NCI-H2171 treated with DMSO at 0.1 percent for 48 hours (cell line): ENCODE data around the gene STAB1.
A peak's percentile ranks its signal among the peaks of the same experiment; 100 is the strongest.

Experiments
- DNase-seq: peaks from one replicate; lab custom pipeline; 2025; lab: John Stamatoyannopoulos, UW

Gene STAB1, protein sequence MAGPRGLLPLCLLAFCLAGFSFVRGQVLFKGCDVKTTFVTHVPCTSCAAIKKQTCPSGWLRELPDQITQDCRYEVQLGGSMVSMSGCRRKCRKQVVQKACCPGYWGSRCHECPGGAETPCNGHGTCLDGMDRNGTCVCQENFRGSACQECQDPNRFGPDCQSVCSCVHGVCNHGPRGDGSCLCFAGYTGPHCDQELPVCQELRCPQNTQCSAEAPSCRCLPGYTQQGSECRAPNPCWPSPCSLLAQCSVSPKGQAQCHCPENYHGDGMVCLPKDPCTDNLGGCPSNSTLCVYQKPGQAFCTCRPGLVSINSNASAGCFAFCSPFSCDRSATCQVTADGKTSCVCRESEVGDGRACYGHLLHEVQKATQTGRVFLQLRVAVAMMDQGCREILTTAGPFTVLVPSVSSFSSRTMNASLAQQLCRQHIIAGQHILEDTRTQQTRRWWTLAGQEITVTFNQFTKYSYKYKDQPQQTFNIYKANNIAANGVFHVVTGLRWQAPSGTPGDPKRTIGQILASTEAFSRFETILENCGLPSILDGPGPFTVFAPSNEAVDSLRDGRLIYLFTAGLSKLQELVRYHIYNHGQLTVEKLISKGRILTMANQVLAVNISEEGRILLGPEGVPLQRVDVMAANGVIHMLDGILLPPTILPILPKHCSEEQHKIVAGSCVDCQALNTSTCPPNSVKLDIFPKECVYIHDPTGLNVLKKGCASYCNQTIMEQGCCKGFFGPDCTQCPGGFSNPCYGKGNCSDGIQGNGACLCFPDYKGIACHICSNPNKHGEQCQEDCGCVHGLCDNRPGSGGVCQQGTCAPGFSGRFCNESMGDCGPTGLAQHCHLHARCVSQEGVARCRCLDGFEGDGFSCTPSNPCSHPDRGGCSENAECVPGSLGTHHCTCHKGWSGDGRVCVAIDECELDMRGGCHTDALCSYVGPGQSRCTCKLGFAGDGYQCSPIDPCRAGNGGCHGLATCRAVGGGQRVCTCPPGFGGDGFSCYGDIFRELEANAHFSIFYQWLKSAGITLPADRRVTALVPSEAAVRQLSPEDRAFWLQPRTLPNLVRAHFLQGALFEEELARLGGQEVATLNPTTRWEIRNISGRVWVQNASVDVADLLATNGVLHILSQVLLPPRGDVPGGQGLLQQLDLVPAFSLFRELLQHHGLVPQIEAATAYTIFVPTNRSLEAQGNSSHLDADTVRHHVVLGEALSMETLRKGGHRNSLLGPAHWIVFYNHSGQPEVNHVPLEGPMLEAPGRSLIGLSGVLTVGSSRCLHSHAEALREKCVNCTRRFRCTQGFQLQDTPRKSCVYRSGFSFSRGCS (N-terminal part only)

DNA sequence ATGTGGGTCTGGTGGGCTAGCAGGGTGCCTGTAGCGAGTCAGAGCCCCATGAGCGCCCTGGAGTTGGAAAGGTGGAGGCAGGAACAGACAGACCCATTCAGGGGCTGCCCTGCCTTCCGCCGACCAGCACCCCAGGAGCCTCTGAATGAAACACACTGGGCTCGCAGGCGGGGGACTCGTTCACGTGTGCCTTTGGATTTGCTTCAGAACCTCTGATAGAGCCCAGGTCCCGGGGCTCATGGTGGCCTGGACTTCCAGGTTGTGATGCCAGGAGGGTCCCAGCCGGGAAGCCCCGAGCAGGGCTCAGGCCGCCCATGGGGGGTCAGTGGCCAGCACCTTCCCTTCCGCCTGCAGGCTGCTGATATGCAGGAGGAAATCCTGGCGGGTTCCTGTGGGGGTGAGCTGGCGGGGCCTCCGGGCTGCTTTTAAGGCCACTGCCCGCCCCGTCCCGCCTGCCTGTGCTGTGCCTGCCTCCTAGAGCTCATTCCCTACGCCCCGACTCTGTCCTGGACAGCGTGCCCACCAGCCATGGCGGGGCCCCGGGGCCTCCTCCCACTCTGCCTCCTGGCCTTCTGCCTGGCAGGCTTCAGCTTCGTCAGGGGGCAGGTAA lies at the start of gene STAB1:
TSS of gene STAB1 (plus strand) at position 453 of the 610 bp plus-strand sequence. CDS start at position 529, 76 bp downstream.
- no peak for DNase-seq

DNA sequence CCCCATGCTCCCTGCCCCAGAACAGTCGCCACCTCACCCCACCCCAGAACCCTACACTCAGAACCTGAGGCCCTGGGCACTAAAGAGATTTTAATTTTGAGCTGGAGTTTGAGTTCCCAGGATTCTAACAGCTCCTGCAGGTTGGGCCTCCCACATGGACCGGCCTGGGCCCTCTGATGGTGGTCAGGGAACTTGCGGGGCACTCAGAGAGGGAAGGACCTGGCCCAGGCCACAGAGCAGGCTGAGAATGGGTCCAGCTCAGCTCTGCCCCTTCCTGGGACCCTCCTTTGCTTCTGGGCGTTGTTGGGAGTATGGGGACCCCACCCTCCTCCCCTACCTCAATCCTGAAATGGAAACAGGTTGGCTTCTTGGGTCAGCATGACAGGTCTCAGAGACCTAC lies 49.1 kb upstream of the STAB1 start:
- DNase-seq = no peak

DNA sequence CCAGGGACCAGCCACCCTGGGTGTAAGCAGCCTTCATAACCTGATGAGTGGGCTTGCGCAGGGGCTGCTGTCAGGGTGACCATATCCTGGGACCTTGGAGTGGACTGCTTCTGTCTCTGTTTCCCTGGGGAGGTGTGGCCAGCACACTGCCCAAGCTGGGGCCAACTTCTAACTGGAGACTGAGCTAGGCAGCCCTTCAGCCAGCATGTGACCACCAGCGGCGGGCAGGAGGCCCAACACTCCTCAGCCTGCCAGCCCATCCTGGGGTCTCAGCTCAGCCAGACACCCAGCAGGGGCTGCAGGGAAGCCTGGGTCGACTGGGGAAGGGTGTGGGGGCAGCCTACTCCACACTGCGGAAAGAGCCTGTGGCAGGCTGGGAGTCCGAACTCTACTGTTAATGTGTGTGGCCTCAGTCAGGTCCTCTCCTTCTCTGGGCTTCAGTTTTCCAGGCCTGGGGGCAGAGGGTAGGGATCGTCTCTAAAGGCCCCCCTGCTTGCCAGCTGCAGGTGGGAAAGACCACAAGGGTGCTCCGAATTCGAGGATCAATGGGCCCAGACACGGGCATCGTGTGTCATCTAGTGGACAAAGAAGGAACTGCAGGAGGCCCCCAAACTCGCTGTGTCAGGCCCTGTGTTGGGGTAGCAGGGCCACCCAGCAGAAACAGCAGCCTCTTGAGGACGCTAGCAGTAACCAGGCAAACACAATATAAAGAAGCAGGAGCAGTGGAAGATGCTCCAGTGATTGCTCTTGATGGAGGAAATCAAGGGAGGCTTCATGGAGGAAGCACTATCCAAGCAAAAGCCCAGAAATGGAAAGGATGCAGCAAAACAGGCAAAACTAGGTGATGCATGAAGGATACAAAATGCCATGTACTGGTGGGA lies 48.3 kb upstream of the STAB1 start:
- peak; percentile 19 for DNase-seq

DNA sequence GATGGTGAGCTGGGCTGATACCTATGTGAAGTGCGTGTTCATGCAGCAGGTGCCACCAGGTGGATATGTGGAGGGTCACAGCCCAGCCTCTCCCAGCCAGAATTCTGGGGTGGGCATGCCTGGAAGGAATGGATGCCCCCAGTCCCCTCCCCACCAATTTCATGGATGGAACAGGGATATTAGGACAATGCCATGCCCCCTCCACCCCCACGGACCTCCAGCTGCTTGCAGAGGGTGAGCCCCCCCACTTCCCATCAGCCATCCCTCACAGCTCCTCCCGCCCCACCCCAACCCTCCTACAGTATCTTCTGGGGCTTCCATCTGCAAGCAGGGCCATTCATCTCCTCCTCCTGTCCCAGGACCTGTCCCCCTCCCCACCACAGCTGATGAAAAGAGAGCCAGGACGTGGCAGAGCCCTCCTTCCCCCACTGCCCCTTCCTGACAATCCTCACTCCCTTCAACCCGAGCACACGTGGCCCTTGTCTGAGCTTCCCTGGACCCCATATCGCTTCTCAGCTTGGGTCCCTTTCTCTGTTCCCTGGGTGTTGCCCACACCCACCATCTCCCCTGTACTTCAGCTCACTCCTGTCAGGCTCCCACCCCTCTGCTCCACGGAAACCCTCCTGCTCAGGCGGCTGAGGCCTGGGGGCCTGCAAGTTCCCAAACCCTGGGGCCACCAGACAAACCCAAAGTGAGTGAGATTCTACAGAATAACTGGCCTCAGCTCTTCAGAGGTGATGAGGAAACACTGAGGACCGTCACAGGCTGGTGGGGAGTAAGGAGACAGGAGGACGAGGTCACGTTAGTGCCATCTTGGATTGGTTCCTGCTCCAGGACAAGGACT lies 47.4 kb upstream of the STAB1 start:
- DNase-seq = no peak

DNA sequence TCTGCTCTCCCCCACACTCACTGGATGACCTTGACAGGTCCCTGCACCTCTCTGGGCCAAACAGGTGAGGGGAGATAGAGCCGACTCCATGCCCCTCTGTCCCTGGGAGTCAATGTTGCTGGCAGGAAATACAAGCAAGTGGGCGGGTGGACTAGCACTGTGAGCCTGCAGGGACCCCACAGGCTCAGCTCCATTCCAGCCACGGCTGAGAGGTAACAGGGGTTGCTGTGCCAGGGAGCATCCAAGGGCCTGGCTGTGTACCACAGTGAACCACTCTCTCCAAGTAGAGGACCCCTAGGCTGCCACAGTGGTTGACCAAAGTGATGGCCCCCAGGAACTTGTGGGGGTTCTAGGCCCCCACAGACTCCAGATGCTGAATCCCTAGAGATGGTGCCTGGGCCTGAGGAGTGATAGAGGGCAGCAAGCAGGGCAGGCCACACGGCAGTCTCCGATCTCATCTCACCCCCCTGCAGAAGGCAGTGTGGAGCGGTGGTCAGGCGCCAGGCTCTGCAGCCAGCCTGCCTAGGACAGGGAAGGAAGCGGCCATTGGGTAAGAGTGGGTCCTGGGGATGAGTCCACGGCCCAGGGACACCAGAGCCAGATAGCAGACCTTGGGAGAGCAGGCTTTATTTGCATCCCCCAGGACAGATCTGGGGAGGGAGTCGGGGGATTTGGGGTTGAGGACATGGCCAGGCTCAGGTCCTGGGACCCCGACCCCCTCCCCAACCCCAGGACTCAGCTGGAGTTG lies 44.5 kb upstream of the STAB1 start:
- DNase-seq = no peak

DNA sequence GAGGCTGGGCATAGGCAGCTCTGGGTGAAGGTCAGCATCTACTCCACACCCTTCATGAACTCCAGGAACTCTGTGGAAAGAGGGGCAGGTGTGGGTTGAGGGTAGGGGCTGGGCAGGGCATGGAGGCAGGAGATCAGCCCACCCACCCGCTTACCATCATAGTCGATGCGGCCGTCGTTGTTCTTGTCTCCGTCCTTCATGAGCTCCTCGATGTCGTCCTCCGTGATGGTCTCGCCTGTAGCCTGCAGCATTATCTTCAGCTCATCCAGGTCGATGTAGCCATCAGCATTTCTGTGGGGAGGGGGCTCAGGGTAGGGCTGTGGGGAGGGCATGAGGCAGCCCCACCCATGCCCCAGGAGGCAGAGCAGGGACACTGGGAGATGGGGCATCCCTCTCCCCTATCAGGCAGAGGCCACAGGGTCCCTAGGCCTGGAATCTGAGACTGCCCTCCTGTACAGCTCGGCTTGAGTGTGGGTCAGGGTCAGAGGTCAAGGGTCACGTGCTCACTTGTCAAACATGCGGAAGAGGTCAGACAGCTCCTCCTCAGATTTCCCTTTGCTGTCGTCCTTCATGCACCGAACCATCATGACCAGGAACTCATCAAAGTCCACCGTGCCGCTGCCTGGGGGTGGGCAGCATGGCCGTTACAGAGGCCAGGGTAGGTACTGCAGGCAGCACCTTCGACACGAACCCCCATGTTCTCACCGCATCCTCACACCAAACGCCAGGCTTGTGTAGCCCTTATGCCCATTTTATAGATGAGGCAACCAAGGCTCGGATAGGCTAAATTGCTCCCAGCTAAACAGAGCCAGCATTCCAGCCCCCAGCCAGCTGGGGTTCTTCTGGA lies 43.7 kb upstream of the STAB1 start:
- DNase-seq = no peak

DNA sequence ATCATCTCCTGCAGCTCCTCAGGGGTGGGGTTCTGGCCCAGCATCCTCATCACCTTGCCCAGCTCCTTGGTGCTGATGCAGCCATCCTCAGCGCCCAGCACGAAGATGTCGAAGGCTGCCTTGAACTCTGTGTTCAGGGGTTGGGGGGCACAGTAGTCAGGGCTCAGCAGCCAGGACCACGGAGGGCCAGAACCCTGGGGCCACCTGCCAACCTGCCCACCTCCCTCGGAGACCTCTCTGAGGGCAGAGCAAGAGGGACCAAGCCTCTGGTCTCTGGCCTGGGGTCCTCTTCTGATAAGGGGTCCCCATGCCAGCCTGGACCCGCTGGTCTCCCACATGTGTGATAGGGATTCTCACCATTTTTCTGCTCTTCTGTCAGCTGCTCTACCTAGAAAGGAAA lies 43.0 kb upstream of the STAB1 start:
- DNase-seq = no peak

DNA sequence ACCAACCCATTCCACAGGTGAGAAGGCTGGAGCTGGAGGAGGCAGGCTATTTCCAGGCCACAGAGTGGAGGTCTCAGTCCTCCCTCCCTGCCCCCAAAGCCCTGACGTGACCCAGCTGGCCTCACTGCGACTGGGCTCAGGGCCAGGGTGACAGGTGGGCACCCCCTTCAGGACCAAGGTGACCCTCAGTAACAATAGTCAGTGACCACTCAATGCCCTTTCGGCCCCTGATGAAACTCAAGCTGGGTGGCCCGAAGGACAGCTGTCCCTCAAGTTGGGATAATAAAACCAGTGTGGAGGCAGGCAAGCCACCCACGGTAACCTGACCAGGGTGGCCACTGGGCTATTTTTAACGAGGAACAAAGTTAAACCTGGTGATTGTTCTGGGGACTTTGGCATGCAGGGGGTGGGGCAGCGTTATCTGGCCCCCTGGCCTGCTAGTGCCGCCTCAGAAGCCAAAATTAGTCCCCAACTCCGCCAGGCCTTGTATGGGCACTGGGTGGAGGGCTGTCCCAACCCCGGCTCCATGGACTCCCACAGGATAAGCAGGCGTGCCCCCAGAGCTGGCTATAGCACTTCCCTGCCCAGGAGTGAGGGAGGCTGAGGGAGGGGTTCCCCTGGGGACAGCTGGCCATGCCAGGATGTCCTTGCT lies 42.4 kb upstream of the STAB1 start:
- no peak for DNase-seq

DNA sequence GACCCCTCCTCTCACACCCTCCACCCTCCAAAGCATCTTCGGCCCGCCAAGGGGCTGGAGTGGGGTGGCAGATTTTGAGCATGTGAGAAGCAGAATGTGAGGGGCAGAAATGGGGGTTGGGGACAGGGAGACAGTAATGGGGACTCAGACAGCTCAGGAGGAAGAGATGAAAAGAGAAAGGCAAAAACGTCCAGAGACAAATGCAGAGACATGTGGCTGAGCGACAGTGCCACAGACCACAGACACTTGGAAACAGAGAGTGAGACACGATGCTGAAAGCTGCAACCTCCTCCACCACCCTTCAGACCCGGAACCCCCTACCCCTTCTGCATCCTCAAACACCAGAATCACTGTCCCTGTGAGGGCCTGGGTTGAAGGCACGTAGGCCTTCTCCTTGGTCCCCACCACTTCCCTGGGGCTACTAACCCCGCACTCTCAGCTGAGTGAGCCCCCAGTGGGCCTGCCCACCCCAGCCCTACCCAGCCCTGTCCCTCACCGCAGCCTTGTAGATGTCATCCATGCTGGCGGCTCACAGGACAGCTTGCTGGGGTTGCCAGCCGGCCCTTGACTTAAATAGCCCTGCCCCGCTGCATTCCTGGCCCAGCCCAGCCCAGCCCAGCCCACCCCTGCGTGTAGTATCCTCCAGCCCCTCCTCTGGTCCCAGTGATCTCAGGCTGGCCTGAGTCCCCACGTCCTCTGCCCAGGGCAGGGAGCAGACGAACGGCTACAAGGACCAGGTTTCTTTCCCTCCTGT lies 41.5 kb upstream of the STAB1 start, which contains the start of gene TNNC1:
TSS of gene TNNC1 (minus strand) at position 546 of the 754 bp plus-strand sequence. CDS start at position 520, 26 bp downstream.
- DNase-seq = no peak

DNA sequence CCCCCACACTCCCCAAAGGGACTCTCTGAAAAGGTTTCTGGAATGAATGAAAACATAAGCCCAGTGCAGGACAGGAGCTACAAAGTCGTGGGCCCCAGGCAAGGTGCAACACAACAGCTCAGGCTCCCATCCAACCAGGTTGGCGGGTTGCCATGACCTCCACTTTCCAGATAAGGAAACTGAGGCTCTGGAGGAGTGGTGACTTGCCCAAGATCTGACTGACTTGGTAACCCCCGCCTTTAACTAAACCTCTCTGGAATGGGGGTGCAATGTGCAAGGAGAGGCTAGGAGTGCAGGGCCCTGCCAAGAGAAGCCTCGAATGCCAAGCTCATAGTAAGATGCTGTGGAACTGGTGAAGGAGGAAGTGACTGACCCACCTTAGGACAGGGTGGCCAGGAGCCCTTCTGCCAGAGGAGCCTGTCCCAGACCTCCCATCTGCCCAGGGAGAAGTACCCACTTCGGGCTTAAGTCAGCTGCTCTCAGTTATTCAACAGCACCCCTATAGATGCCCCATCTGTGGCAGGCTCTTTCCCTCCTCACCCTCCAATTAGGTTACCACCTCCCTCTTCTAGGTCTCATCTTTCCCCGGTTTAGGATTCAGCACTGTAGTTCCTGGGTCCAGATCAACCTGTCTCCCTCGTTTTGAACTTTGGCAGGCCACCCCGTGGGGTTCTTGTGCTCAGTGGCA lies 40.7 kb upstream of the STAB1 start:
- DNase-seq = no peak

DNA sequence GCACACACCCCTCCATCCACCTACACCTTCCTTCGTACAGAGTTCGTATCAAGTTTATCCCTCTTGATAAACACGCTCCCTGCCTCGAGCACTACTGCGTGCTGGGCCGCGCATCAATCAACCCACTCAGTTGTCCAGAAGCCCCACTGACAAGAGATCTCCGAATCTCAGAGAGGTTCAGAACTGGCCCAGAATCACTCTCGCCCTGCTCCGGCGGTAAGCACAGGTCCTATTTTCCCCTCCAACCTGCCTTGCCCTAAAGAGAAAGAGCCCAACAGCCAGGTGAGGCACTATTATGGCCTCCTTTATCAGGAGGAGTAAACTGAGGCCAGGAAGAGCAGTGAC lies 40.2 kb upstream of the STAB1 start:
- no peak for DNase-seq

DNA sequence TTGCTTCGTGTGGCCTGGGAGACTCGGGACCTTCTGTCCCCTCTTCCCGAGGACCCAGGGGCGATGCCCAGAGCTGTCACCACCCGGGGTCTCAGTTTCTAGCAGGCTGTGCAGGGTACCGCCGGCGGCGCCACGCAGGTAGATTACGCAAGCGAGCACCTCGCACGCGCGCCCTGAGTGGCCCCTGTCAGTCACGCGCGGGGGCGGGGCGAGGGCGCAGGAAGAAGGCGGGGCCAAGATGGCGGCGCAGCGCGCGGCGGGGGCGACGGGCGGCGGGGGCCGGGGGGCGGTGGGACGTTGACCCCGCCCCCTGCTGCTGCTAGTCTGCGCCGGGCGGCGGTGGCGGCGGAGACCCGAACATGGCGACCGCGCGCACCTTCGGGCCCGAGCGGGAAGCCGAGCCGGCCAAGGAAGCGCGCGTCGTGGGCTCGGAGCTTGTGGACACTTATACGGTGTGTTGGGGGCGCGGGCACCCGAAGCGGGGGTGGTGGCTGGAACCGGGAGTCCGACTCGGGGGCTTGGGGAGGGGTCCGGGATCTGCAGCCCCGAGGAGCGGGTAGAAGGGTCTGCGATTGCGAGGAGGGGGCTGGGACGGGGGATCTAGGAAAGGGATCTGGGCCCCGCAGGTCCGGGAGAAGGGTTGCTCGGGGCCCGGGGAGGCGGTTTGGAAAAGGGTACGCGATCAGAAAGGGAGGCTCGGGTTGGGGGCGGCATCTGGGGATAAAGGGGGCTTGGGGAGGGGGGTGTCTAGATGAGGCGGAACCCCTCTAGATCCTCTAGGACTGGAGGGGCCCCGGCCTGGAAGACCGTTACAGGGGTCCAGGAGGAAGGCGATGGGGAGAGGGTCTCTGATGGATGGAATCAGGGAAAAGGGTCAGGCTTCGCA lies 39.6 kb upstream of the STAB1 start, which contains the start of gene NISCH:
TSS of gene NISCH (plus strand) at position 322 of the 886 bp plus-strand sequence. CDS start at position 360, 38 bp downstream.
- peak; percentile 63 for DNase-seq

DNA sequence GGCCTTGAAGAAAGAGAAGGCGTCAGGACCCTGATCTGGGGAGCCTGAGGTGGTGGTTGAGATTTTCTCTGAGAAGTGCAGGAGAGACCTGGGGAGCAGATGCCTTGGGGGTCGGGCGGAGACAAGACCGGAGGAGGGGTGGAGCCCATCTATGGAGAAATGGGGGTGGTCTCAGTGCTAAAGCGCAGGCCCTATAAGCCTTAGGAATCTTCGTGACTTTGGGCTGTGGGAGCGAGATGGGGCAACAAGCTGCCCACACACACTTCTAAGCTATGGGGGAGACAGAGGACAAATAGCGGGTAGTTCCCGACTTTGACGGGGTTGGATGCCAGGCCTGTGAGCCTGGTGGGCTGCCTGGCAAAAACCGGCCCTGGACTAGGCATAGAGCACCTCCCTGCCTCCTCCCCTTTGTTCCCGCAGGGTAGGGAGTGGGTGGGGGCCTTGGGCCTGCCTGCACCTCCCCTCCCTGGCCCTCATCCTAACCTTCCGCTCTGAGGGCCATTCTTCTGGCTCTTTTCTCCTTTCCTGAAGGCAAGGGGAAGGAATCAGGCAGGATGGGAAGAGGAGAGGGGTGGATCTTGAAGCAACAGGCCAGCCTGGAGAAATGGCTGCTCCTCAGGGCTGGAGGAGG lies 38.9 kb upstream of the STAB1 start:
- DNase-seq = no peak

DNA sequence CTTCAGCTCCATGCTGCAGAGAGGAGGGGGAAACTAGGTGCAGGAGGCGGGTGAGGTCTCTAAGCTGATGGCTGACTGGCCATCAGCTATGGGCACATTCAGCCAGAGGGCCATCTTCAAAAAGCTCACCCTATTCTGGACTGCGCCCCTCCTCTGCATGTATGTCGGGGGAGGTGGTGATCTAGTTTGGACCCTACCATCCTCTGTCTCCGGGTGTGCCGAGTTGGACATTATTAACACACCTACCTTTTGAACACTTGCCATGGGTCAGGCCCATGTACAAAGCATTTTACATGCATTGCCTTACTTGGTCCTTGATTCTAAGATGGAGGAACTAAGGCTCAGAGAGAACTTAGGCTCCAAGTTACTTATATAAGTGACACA lies 38.3 kb upstream of the STAB1 start:
- no peak for DNase-seq
